HG03175 (cell line): ENCODE measurements around the gene MMP7.

ENCODE experiments used
- ATAC-seq: cut with Tn5 transposase; IDR thresholded peaks from one replicate; pipeline ENCODE4 v1.9.1; 2021; ENCODE audit warnings: mild to moderate bottlenecking, moderate library complexity; ENCODE audit not compliant: unreplicated experiment

MMP7 gene

GRCh38 chr11:102497061-102497460 is 33.5 kb downstream of the MMP7 start:
- no peak for ATAC-seq

- peak; percentile 79 for ATAC-seq
Observed at GRCh38 chr11:102495161-102496042, 35.1 kb downstream of the MMP7 start.

- ATAC-seq: no peak
Observed at GRCh38 chr11:102494216-102494615, 36.3 kb downstream of the MMP7 start.

- ATAC-seq: no peak
Observed at GRCh38 chr11:102493524-102493923, 37.0 kb downstream of the MMP7 start.

GRCh38 chr11:102491969-102492368 is 38.6 kb downstream of the MMP7 start:
- ATAC-seq: no peak

GRCh38 chr11:102489186-102490145 is 41.1 kb downstream of the MMP7 start:
- ATAC-seq: no peak

- peak; percentile 71 for ATAC-seq
Observed at GRCh38 chr11:102488208-102488607, 42.3 kb downstream of the MMP7 start.

GRCh38 chr11:102487214-102487613 is 43.3 kb downstream of the MMP7 start:
- no peak for ATAC-seq

GRCh38 chr11:102486584-102486983 is 44.0 kb downstream of the MMP7 start:
- no peak for ATAC-seq

- no peak for ATAC-seq
Observed at GRCh38 chr11:102485095-102485722, 45.3 kb downstream of the MMP7 start.

- ATAC-seq: no peak
Observed at GRCh38 chr11:102482433-102482832, 48.1 kb downstream of the MMP7 start.

GRCh38 chr11:102479733-102480132 is 50.8 kb downstream of the MMP7 start:
- no peak for ATAC-seq

GRCh38 chr11:102478673-102479299 is 51.8 kb downstream of the MMP7 start:
- no peak for ATAC-seq

GRCh38 chr11:102476812-102477211 is 53.7 kb downstream of the MMP7 start:
- ATAC-seq: no peak

GRCh38 chr11:102476069-102476468 is 54.5 kb downstream of the MMP7 start:
- no peak for ATAC-seq

GRCh38 chr11:102473543-102473942 is 57.0 kb downstream of the MMP7 start:
- ATAC-seq: no peak

- ATAC-seq: no peak
Observed at GRCh38 chr11:102472127-102472526, 58.4 kb downstream of the MMP7 start.

- ATAC-seq: no peak
Observed at GRCh38 chr11:102471474-102471873, 59.1 kb downstream of the MMP7 start.
